Gastrocnemius medialis (tissue), 4 donors: ENCODE results near the gene SSR2. TPM values are rescaled to one million over a fixed set of nuclear protein-coding genes. Genes with fewer than 3 reads are reported as not detected.

ENCODE experiments used
- ATAC-seq, 2 donors: fragments of 150-250 bp; one replicate each; pipeline ENCODE4 v1.9.1; 2016
- DNase-seq, 2 donors: peaks; one replicate each; pipeline ENCODE4 v3.0.0-alpha.2; 2019
- H3K27ac ChIP-seq, 4 donors: fragments of 200-600 bp; sonication (generic); 1 replicate in 1 of 4; 2 replicates in 3 of 4; pipeline ENCODE4 v1.5.1; 2016 to 2018; ENCODE audit warnings: mild to moderate bottlenecking in 2 of 4, moderate library complexity in 1 of 4
- H3K27me3 ChIP-seq, 3 donors: fragments of 200-600 bp; sonication (generic) in 2 of 3; 1 replicate in 1 of 3; 2 replicates in 2 of 3; pipeline versions ENCODE4 v1.5.1 to v1.6.0; 2016 to 2019; ENCODE audit warnings: mild to moderate bottlenecking in 1 of 3, moderate library complexity in 1 of 3
- H3K36me3 ChIP-seq, 2 donors: fragments of 200-600 bp; sonication (generic) in 1 of 2; one replicate each; pipeline ENCODE4 v1.5.1; 2017 to 2018
- H3K4me1 ChIP-seq, 2 donors: fragments of 200-600 bp; sonication (generic) in 1 of 2; one replicate each; pipeline ENCODE4 v1.5.1; 2016 to 2017; ENCODE audit warnings: mild to moderate bottlenecking in 2 of 2
- H3K4me3 ChIP-seq, 4 donors: fragments of 200-600 bp; sonication (generic) in 3 of 4; 1 replicate in 1 of 4; 2 replicates in 3 of 4; pipeline ENCODE4 v1.5.1; 2016 to 2019; ENCODE audit warnings: mild to moderate bottlenecking in 2 of 4
- H3K9me3 ChIP-seq, 3 donors: fragments of 200-600 bp; sonication (generic) in 2 of 3; 1 replicate in 1 of 3; 2 replicates in 2 of 3; pipeline ENCODE4 v1.5.1; 2016 to 2019
- CTCF ChIP-seq, 5 experiments: fragments of 450-650 bp in 3 of 5; fragments of 200-600 bp in 2 of 5; sonication (generic) in 2 of 5; IDR thresholded peaks in 4 of 5; conservative IDR thresholded peaks in 1 of 5; 1 replicate in 4 of 5; 2 replicates in 1 of 5; pipeline ENCODE4 v1.5.1; 2016 to 2019; ENCODE audit warnings: antibody characterized with exemption in 5 of 5, mild to moderate bottlenecking in 3 of 5, moderate library complexity in 3 of 5
- POLR2A ChIP-seq, 2 donors: fragments of 450-650 bp; IDR thresholded peaks; one replicate each; pipeline ENCODE4 v1.6.1; 2017; ENCODE audit warnings: antibody characterized with exemption in 2 of 2, mild to moderate bottlenecking in 2 of 2, moderate library complexity in 2 of 2
- in situ Hi-C, 4 donors: fragments of 200-750 bp; cut with MboI; loops; one replicate each; pipeline versions ENCODE4 v1.15.0 to v1.8.0; 2017; ENCODE audit warnings: low sequenced_read_pairs in 4 of 4
- intact Hi-C: fragments of 100-400 bp; cut with DNase I; formaldehyde crosslinking; loops from one replicate; pipeline ENCODE4 v1.15.1; 2023; ENCODE audit warnings: low total_unique reads
- total RNA-seq, 4 donors: library from RNA; depleted of rRNA; stranded (reverse); fragments of >200 nt; gene quantifications; one replicate each; pipeline versions ENCODE4 v1.1.0 to v1.2.3, GENCODE V29; 2016

The SSR2 gene
- total RNA-seq, 4 donors from 2014 or later, result 70.6 to 118 (median 108) TPM

- TF ChIP-seq POLR2A (IDR thresholded peaks at IDR 0.05) (peak; percentile 74 to 84), CTCF (IDR thresholded peaks at IDR 0.05 in 4 of 5, conservative IDR thresholded peaks at IDR 0.05 in 1 of 5) (no peak)
- H3K4me1 ChIP-seq, result peaks cover 69 to 70% of the 10 kb centered on the region in 2 donors
- no peaks in the 10 kb centered on the region for H3K36me3 ChIP-seq
- peak in 1 of 2 donors; percentile 56 for DNase-seq
- intact Hi-C loops (loop anchor here (2.0 kb wide), 1 partner anchor 17 kb away; no protein-coding TSS in a partner anchor), in situ Hi-C loops (no loop called here)
- H3K27me3 ChIP-seq, result no peaks in the 10 kb centered on the region
- peak overlapping the region; percentile 87 to 97 (median 93) for H3K27ac ChIP-seq
- ATAC-seq, result peak; percentile 59 to 70
- H3K9me3 ChIP-seq, result no peaks in the 10 kb centered on the region
- H3K4me3 ChIP-seq, result peak overlapping the region; percentile 84 to 97 (median 92)
These were observed 41.0 kb downstream of the SSR2 start for GRCh38 chr1:155979597-155980343.

GRCh38 chr1:155978973-155979429 is 41.8 kb downstream of the SSR2 start:
- intact Hi-C loops, result no loop called here
- Histone ChIP-seq H3K27me3 (no peaks in the 10 kb centered on the region), H3K9me3 (no peaks in the 10 kb centered on the region), H3K27ac (peak overlapping the region; percentile 87 to 97 (median 93)), H3K4me3 (peak overlapping the region; percentile 84 to 97 (median 92)), H3K4me1 (peaks cover 74 to 76% of the 10 kb centered on the region in 2 donors), H3K36me3 (no peaks in the 10 kb centered on the region)
- in situ Hi-C loops, result no loop called here
- ATAC-seq (peak; percentile 19 to 36), DNase-seq (no peak)
- TF ChIP-seq POLR2A (IDR thresholded peaks at IDR 0.05) (no peak), CTCF (IDR thresholded peaks at IDR 0.05 in 4 of 5, conservative IDR thresholded peaks at IDR 0.05 in 1 of 5) (no peak)

- Histone ChIP-seq H3K4me3 (peak within 1 kb of the TSS; percentile 84 to 97 (median 92)), H3K36me3 (no peaks in the 10 kb centered on the region), H3K4me1 (peaks cover 75 to 76% of the 10 kb centered on the region in 2 donors), H3K9me3 (no peaks in the 10 kb centered on the region), H3K27ac (peak within 1 kb of the TSS; percentile 87 to 97 (median 93)), H3K27me3 (no peaks in the 10 kb centered on the region)
- TF ChIP-seq CTCF (IDR thresholded peaks at IDR 0.05 in 4 of 5, conservative IDR thresholded peaks at IDR 0.05 in 1 of 5) (peak in 2 of 5 experiments; percentile 26 to 48), POLR2A (IDR thresholded peaks at IDR 0.05) (peak; percentile 74 to 78)
- in situ Hi-C loops, result no loop called here
- DNase-seq (peak; percentile 69 to 71), ATAC-seq (peak; percentile 46 to 51)
- intact Hi-C loops, result no loop called here
These were observed 42.3 kb downstream of the SSR2 start, which contains the start of gene ARHGEF2 for GRCh38 chr1:155978325-155978972. Gene ARHGEF2 (minus strand): TSS chr1:155978547. CDS start chr1:155978427, 120 bp downstream.

GRCh38 chr1:155977690-155978324 is 42.9 kb downstream of the SSR2 start:
- peaks cover 80 to 81% of the 10 kb centered on the region in 2 donors for H3K4me1 ChIP-seq
- no peak for TF ChIP-seq CTCF (IDR thresholded peaks at IDR 0.05 in 4 of 5, conservative IDR thresholded peaks at IDR 0.05 in 1 of 5)
- no peak for TF ChIP-seq POLR2A (IDR thresholded peaks at IDR 0.05)
- H3K4me3 ChIP-seq, result peak overlapping the region; percentile 84 to 97 (median 92)
- intact Hi-C loops (no loop called here), in situ Hi-C loops (no loop called here)
- H3K27ac ChIP-seq, result peak overlapping the region; percentile 87 to 97 (median 93)
- H3K36me3 ChIP-seq, result no peaks in the 10 kb centered on the region
- ATAC-seq, result peak; percentile 28 to 37
- H3K9me3 ChIP-seq, result no peaks in the 10 kb centered on the region
- no peak for DNase-seq
- no peaks in the 10 kb centered on the region for H3K27me3 ChIP-seq
